Retinal pigment epithelial cell (primary cell): ENCODE measurements around the gene MXD3.
"Not testable (repeated sequence)": the region's sequence is repeated elsewhere in the genome, so short reads cannot be mapped to it uniquely, and the experiment has no call there.

Source experiments
- DNase-seq: peaks from one replicate; pipeline ENCODE4 v3.0.0-alpha.2; 2010; ENCODE audit warnings: low read depth
- H3K4me3 ChIP-seq: 2 replicates; pipeline ENCODE4 v1.5.1; 2011; ENCODE audit warnings: mild to moderate bottlenecking, low read length, control low read depth, moderate library complexity
- CTCF ChIP-seq: conservative IDR thresholded peaks from 2 replicates; pipeline ENCODE4 v1.5.1; 2011; ENCODE audit warnings: low read depth, low read length, control low read depth, inconsistent platforms

MXD3 gene

DNA sequence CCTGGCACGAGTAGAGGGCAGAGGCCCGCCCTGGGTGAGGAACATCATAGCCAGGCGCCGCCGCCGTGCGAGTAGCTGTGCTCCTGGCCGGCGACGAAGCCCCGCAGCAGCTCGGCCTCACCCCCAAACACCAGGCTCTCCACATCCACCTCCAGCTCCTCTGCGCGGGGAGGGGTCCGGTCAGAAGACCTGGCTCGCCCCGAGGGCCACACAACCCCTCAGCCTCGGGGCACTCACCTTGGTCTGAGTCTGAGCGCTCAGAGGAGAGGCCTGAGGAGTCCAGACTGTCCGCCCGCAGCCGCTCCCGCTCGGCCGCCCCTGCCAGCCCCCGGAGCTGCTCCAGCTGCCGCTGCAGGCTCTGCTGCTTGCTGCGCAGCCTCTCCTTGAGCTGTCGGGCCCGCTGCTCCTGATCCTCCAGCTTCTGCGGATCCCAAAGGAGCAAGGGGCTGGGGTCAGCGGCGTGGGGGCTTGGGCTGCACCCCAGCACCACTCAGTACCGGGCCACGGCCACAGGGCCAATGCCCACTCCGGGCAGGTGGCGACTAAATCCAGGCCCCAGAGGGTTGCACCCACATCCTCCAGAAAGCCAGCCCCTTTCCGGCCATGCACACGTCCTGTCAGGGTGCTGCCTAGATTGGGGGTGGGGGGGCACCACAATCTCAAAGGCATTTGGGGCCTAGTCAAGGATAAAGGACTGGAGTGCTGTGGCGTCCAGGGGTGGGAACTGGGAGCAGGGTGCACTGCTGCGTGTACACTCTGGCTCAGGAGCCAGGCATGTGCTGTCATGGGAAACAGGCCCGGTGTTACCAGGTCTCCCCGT lies 3.9 kb downstream of the MXD3 start:
- no peak overlapping the region for H3K4me3 ChIP-seq
- no peak for TF ChIP-seq CTCF

GRCh38 chr5:177306674-177307543 lies 4.8 kb downstream of the MXD3 start:
- no peak overlapping the region for H3K4me3 ChIP-seq
- DNase-seq, result no peak
- no peak for TF ChIP-seq CTCF

More for the DNA sequence above, 3.9 kb downstream of the MXD3 start:
- DNase-seq, result no peak

DNA sequence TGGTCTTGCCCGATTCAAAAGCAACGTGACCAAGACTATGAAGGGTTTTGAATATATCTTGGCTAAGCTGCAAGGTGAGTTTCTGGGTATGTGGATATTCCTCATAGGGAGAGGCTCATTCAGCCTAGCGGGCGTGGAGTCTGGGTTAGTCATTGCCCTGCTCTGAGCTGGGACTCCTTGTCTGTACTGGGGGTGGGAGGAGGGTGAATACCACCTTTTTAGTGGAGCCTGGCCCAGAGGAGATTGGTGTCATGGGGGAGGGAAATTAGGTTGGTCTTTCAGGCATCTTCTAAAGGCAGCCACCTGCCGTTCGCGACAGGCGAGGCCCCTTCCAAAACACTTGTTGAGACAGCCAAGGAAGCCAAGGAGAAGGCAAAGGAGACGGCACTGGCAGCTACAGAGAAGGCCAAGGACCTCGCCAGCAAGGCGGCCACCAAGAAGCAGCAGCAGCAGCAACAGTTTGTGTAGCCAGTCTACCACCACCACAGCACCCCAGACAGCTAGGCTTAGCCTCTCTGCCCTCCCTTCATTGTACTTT lies 5.5 kb downstream of the MXD3 start:
- DNase-seq, H3K4me3 ChIP-seq: not testable (repeated sequence)

DNA sequence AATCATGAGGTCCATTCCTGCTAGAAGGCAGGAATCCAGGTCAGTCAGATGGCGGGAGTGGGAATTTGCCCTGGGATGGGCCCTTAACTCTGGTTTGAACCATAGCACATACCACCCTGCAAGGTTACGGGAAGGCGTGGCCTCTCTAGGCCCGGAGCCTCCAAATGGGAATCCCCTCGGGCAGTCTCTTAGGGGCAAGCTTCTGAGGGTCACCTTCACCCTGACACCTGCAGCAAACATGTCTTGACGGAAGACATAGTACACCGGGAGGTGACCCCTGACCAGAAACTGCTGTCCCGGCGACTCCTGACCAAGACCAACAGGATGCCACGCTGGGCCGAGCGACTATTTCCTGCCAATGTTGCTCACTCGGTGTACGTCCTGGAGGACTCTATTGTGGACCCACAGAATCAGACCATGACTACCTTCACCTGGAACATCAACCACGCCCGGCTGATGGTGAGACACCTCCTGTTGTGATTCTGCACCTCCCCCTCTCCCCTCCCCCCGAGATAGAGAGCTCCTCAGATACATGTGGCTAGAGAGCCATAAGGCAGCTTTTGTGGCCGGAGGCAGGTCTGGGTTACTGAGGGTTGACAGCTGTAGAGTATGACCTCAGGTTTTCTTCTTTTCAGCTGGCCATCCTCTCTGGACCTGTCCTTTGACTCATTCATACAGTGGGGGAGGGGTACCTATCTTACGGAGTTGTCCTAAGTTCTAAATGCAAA lies 7.1 kb downstream of the MXD3 start:
- no peak for DNase-seq
- no peak for TF ChIP-seq CTCF
- H3K4me3 ChIP-seq, result peak overlapping the region; percentile 98

GRCh38 chr5:177303925-177304391 lies 7.7 kb downstream of the MXD3 start:
- peak overlapping the region; percentile 98 for H3K4me3 ChIP-seq
- DNase-seq, result no peak
- no peak for TF ChIP-seq CTCF

- peak; percentile 27 for DNase-seq
- TF ChIP-seq CTCF, result no peak
- peak within 1 kb of the TSS; percentile 98 for H3K4me3 ChIP-seq
These were observed 8.4 kb downstream of the MXD3 start, which contains the start of the genes PRELID1 and RAB24 for GRCh38 chr5:177303121-177303924. Gene PRELID1 (plus strand): TSS chr5:177303799. CDS start chr5:177303986, 187 bp downstream. Gene RAB24 (minus strand): TSS chr5:177303719. CDS start chr5:177303288, 431 bp downstream.
